ENCODE results near the gene PSENEN.

The PSENEN gene

DNA sequence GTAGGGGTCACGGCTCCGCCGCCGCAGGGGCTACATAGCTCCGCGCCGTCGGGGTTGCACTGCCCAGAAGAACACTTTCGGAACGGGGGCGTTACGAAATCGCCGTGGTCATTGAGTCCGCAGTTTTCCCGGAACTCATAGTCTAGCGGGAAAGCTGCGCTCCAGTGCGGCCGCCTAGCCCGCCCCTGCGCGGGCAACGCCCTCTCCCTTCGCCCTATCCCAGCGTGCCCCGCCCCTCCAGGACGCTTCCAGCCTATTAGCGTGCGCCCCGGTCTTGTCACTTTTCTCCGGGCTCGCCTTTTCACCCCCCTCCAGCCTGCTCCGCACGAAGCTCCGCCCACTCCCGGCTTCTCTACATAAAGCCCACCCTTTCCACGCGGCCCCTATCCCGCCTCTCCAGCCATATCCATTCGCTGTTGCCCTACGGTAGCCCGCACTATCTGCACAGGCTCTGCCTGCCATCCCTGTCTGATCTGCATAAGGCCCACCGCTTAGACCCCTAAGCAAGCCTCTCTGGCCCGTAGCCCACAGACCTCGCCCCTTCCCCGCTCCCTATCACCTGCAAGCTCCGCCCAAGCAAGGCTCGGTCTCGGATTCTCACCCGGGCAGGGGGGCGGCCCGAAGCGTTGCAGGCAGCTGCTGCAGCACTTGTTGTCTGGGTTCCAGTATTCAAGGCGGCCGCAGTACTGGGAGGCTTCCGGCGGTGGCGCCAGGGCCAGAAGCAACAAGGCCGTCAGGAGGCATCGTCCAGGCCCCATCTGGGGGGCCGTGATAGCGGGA, 4.8 kb upstream of the PSENEN start (continued):
- TF ChIP-seq, protein P1, sequence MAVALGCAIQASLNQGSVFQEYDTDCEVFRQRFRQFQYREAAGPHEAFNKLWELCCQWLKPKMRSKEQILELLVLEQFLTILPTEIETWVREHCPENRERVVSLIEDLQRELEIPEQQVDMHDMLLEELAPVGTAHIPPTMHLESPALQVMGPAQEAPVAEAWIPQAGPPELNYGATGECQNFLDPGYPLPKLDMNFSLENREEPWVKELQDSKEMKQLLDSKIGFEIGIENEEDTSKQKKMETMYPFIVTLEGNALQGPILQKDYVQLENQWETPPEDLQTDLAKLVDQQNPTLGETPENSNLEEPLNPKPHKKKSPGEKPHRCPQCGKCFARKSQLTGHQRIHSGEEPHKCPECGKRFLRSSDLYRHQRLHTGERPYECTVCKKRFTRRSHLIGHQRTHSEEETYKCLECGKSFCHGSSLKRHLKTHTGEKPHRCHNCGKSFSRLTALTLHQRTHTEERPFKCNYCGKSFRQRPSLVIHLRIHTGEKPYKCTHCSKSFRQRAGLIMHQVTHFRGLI (tag by site-specific recombination; IDR thresholded peaks at IDR 0.05) = peak; percentile 57; the same call in 1 of the 2 replicates
- TF ChIP-seq RBAK (tag by site-specific recombination; IDR thresholded peaks at IDR 0.05) (no peak), ZNF2 (tag by site-specific recombination; IDR thresholded peaks at IDR 0.05) (peak; percentile 97), PRDM1 (tag by site-specific recombination; IDR thresholded peaks at IDR 0.05) (peak; percentile 77), ZNF843 (tag by site-specific recombination; IDR thresholded peaks at IDR 0.05) (peak; percentile 85), ZNF211 (tag by site-specific recombination; IDR thresholded peaks at IDR 0.05; ENCODE audit: low read depth) (no peak), ZNF138 (tag by site-specific recombination; IDR thresholded peaks at IDR 0.05; ENCODE audit: borderline replicate concordance) (no peak), ZNF202 (tag by site-specific recombination; IDR thresholded peaks at IDR 0.05; ENCODE audit: borderline replicate concordance) (no peak), ZNF791 (tag by site-specific recombination; IDR thresholded peaks at IDR 0.05) (no peak), ZBTB17 (tag by site-specific recombination; IDR thresholded peaks at IDR 0.05) (peak; percentile 100), ZNF558 (tag by site-specific recombination; IDR thresholded peaks at IDR 0.05) (no peak), ZBTB20 (tag by site-specific recombination; IDR thresholded peaks at IDR 0.05) (peak; percentile 97), ZNF324 (tag by site-specific recombination; IDR thresholded peaks at IDR 0.05) (no peak; the same call in 1 of the 2 replicates), BCL11B (tag by site-specific recombination; IDR thresholded peaks at IDR 0.05; ENCODE audit: low read depth) (peak; percentile 92; the same call in 1 of the 2 replicates), ZNF707 (tag by site-specific recombination; IDR thresholded peaks at IDR 0.05) (no peak), ZNF571 (tag by site-specific recombination; IDR thresholded peaks at IDR 0.05) (no peak), ZNF140 (tag by site-specific recombination; IDR thresholded peaks at IDR 0.05) (no peak), HOXA7 (CRISPR knock-in tag; IDR thresholded peaks at IDR 0.05; ENCODE audit: borderline replicate concordance) (no peak), YY2 (tag by site-specific recombination; IDR thresholded peaks at IDR 0.05) (no peak), ZNF184 (tag by site-specific recombination; IDR thresholded peaks at IDR 0.05) (no peak), ZNF174 (tag by site-specific recombination; IDR thresholded peaks at IDR 0.05) (no peak), GLIS2 (tag by site-specific recombination; IDR thresholded peaks at IDR 0.05) (peak; percentile 97), ZNF133 (tag by site-specific recombination; IDR thresholded peaks at IDR 0.05) (no peak), ZNF157 (tag by site-specific recombination; IDR thresholded peaks at IDR 0.05) (no peak), ZNF624 (tag by site-specific recombination; IDR thresholded peaks at IDR 0.05) (no peak), ZNF132 (tag by site-specific recombination; IDR thresholded peaks at IDR 0.05; ENCODE audit: borderline replicate concordance) (no peak), ZSCAN16 (tag by site-specific recombination; IDR thresholded peaks at IDR 0.05) (peak; percentile 70; the same call in 1 of the 2 replicates)
- TF ChIP-seq, protein P2, sequence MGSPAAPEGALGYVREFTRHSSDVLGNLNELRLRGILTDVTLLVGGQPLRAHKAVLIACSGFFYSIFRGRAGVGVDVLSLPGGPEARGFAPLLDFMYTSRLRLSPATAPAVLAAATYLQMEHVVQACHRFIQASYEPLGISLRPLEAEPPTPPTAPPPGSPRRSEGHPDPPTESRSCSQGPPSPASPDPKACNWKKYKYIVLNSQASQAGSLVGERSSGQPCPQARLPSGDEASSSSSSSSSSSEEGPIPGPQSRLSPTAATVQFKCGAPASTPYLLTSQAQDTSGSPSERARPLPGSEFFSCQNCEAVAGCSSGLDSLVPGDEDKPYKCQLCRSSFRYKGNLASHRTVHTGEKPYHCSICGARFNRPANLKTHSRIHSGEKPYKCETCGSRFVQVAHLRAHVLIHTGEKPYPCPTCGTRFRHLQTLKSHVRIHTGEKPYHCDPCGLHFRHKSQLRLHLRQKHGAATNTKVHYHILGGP (tag by site-specific recombination; IDR thresholded peaks at IDR 0.05) = no peak
- TF ChIP-seq, protein P3, sequence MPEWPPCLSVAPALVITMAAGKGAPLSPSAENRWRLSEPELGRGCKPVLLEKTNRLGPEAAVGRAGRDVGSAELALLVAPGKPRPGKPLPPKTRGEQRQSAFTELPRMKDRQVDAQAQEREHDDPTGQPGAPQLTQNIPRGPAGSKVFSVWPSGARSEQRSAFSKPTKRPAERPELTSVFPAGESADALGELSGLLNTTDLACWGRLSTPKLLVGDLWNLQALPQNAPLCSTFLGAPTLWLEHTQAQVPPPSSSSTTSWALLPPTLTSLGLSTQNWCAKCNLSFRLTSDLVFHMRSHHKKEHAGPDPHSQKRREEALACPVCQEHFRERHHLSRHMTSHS (tag by site-specific recombination; IDR thresholded peaks at IDR 0.05) = no peak
- TF ChIP-seq, protein P4, sequence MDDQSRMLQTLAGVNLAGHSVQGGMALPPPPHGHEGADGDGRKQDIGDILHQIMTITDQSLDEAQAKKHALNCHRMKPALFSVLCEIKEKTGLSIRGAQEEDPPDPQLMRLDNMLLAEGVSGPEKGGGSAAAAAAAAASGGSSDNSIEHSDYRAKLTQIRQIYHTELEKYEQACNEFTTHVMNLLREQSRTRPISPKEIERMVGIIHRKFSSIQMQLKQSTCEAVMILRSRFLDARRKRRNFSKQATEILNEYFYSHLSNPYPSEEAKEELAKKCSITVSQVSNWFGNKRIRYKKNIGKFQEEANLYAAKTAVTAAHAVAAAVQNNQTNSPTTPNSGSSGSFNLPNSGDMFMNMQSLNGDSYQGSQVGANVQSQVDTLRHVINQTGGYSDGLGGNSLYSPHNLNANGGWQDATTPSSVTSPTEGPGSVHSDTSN (CRISPR knock-in tag; IDR thresholded peaks at IDR 0.05) = no peak
- TF ChIP-seq, protein P5, sequence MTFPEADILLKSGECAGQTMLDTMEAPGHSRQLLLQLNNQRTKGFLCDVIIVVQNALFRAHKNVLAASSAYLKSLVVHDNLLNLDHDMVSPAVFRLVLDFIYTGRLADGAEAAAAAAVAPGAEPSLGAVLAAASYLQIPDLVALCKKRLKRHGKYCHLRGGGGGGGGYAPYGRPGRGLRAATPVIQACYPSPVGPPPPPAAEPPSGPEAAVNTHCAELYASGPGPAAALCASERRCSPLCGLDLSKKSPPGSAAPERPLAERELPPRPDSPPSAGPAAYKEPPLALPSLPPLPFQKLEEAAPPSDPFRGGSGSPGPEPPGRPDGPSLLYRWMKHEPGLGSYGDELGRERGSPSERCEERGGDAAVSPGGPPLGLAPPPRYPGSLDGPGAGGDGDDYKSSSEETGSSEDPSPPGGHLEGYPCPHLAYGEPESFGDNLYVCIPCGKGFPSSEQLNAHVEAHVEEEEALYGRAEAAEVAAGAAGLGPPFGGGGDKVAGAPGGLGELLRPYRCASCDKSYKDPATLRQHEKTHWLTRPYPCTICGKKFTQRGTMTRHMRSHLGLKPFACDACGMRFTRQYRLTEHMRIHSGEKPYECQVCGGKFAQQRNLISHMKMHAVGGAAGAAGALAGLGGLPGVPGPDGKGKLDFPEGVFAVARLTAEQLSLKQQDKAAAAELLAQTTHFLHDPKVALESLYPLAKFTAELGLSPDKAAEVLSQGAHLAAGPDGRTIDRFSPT (tag by site-specific recombination; IDR thresholded peaks at IDR 0.05) = peak; percentile 59; the same call in 1 of the 2 replicates
- TF ChIP-seq, protein P6, sequence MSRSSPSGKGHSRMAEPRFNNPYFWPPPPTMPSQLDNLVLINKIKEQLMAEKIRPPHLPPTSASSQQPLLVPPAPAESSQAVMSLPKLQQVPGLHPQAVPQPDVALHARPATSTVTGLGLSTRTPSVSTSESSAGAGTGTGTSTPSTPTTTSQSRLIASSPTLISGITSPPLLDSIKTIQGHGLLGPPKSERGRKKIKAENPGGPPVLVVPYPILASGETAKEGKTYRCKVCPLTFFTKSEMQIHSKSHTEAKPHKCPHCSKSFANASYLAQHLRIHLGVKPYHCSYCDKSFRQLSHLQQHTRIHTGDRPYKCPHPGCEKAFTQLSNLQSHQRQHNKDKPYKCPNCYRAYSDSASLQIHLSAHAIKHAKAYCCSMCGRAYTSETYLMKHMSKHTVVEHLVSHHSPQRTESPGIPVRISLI (tag by site-specific recombination; IDR thresholded peaks at IDR 0.05) = no peak
